Fibroblast of lung (primary cell): ENCODE data around the gene IGSF9. TPM values are rescaled to one million over a fixed set of nuclear protein-coding genes. Genes with fewer than 3 reads are reported as not detected.
A peak's percentile ranks its signal among the peaks of the same experiment; 100 is the strongest.

Experiments used
- DNase-seq, 2 donors: peaks; one replicate each; pipeline versions ENCODE4 v3.0.0 to v3.0.0-alpha.2; 2010; ENCODE audit warnings: low read depth in 2 of 2
- H2AFZ ChIP-seq: 2 replicates; pipeline ENCODE4 v1.5.1; 2012; ENCODE audit warnings: low read length, control low read depth, inconsistent platforms
- H3K27ac ChIP-seq: 2 replicates; pipeline ENCODE4 v1.5.1; 2011; ENCODE audit warnings: low read length, control low read depth; ENCODE audit not compliant: insufficient read depth
- H3K27me3 ChIP-seq: 2 replicates; pipeline ENCODE4 v1.5.1; 2011; ENCODE audit warnings: mild to moderate bottlenecking, low read length; ENCODE audit not compliant: control insufficient read depth, insufficient read depth
- H3K36me3 ChIP-seq: 2 replicates; pipeline ENCODE4 v1.5.1; 2011; ENCODE audit warnings: low read length; ENCODE audit not compliant: control insufficient read depth, insufficient read depth
- H3K4me1 ChIP-seq: 2 replicates; pipeline ENCODE4 v1.5.1; 2011; ENCODE audit warnings: low read length; ENCODE audit not compliant: control insufficient read depth, insufficient read depth; ENCODE audit errors: extremely low read depth
- H3K4me2 ChIP-seq: 2 replicates; pipeline ENCODE4 v1.5.1; 2011; ENCODE audit warnings: low read length, control low read depth; ENCODE audit not compliant: insufficient read depth; ENCODE audit errors: extremely low read depth
- H3K4me3 ChIP-seq, 4 experiments: fragments of 200-600 bp in 1 of 4; sonication (generic) in 1 of 4; replicated peaks in 1 of 4; 2 replicates each; pipeline ENCODE4 v1.5.1; 2011 to 2016; ENCODE audit warnings: low read length in 4 of 4, low read depth in 3 of 4, mild to moderate bottlenecking in 3 of 4, control low read depth in 2 of 4, inconsistent platforms in 1 of 4, mixed read lengths in 1 of 4; ENCODE audit not compliant: insufficient read depth in 1 of 4; ENCODE audit errors: control extremely low read depth in 1 of 4
- H3K79me2 ChIP-seq: 2 replicates; pipeline ENCODE4 v1.5.1; 2012; ENCODE audit warnings: mild to moderate bottlenecking, low read length, inconsistent platforms; ENCODE audit not compliant: control insufficient read depth, insufficient read depth
- H3K9ac ChIP-seq: 2 replicates; pipeline ENCODE4 v1.5.1; 2011; ENCODE audit warnings: mild to moderate bottlenecking, low read length, control low read depth; ENCODE audit not compliant: insufficient read depth
- H3K9me3 ChIP-seq: 2 replicates; pipeline ENCODE4 v1.5.1; 2012; ENCODE audit warnings: low read depth, low read length; ENCODE audit not compliant: control insufficient read depth, insufficient read depth
- H4K20me1 ChIP-seq: 2 replicates; pipeline ENCODE4 v1.5.1; 2011; ENCODE audit warnings: low read length; ENCODE audit not compliant: control insufficient read depth, insufficient read depth; ENCODE audit errors: extremely low read depth
- EZH2 ChIP-seq: IDR thresholded peaks from 2 replicates; pipeline ENCODE4 v1.5.1; 2012; ENCODE audit warnings: low read length, control low read depth, mild to moderate bottlenecking; ENCODE audit errors: missing control alignments
- polyA plus RNA-seq, 2 donors: library from polyadenylated mRNA; depleted of rRNA in 1 of 2; stranded (reverse) in 1 of 2; unstranded in 1 of 2; fragments of >200 nt; gene quantifications; 2 replicates each; pipeline ENCODE4 v1.2.1, GENCODE V29; 2011 to 2012; ENCODE audit warnings: missing spikeins in 1 of 2
- total RNA-seq: library from RNA; depleted of rRNA; stranded (reverse); fragments of >200 nt; gene quantifications from 2 replicates; pipeline ENCODE4 v1.2.1, GENCODE V29; 2014
- TF ChIP-seq, protein P1 (sequence below), 2 donors: IDR thresholded peaks in 1 of 2; conservative IDR thresholded peaks in 1 of 2; 1 replicate in 1 of 2; 2 replicates in 1 of 2; pipeline ENCODE4 v1.5.1; 2011 to 2012; ENCODE audit warnings: low read length in 2 of 2, control low read depth in 1 of 2, inconsistent platforms in 1 of 2, low read depth in 1 of 2, mild to moderate bottlenecking in 1 of 2

Gene IGSF9
- total and polyA plus RNA-seq, 2 donors (not counting 1 experiment from before 2014, with no cell fraction given) = under 0.01 TPM; not detected in 1

DNA sequence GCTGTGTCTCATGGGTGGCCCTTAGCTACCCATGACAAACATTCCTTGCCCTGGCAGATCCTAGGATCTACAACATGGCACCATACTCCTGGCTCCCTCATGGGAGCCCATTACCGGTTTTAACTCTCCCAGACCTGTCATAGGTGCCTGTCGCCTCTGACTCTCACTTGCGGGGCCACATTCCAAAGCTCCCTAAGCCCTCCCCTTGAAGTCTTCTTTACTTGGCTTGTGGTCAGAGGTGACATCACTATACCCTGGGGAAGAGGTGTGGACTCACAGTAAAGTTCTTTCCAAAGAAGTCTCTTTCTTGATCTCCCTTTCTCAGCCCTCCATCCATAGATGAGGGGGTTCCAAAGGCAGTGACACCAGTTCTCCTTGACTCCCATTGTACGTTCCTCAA, 14.0 kb upstream of the IGSF9 start:
- no peaks in the 10 kb centered on the region for H4K20me1 ChIP-seq
- H3K27ac ChIP-seq = no peak overlapping the region
- H2AFZ ChIP-seq = no peak overlapping the region
- no peaks in the 10 kb centered on the region for H3K36me3 ChIP-seq
- H3K27me3 ChIP-seq = no peaks in the 10 kb centered on the region
- no peaks in the 10 kb centered on the region for H3K9me3 ChIP-seq
- H3K4me1 ChIP-seq = no peaks in the 10 kb centered on the region
- TF ChIP-seq, protein P1, sequence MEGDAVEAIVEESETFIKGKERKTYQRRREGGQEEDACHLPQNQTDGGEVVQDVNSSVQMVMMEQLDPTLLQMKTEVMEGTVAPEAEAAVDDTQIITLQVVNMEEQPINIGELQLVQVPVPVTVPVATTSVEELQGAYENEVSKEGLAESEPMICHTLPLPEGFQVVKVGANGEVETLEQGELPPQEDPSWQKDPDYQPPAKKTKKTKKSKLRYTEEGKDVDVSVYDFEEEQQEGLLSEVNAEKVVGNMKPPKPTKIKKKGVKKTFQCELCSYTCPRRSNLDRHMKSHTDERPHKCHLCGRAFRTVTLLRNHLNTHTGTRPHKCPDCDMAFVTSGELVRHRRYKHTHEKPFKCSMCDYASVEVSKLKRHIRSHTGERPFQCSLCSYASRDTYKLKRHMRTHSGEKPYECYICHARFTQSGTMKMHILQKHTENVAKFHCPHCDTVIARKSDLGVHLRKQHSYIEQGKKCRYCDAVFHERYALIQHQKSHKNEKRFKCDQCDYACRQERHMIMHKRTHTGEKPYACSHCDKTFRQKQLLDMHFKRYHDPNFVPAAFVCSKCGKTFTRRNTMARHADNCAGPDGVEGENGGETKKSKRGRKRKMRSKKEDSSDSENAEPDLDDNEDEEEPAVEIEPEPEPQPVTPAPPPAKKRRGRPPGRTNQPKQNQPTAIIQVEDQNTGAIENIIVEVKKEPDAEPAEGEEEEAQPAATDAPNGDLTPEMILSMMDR (conservative IDR thresholded peaks at IDR 0.05 in 1 of 2, IDR thresholded peaks at IDR 0.05 in 1 of 2; ENCODE audit: low read depth in 1 of 2, low read length in 2 of 2) = no peak
- no peak for TF ChIP-seq EZH2
- H3K79me2 ChIP-seq = no peaks in the 10 kb centered on the region
- H3K9ac ChIP-seq = no peak overlapping the region
- peak in 1 of 2 donors; percentile 11 for DNase-seq
- H3K4me2 ChIP-seq = no peak overlapping the region
- no peak overlapping the region for H3K4me3 ChIP-seq

DNA sequence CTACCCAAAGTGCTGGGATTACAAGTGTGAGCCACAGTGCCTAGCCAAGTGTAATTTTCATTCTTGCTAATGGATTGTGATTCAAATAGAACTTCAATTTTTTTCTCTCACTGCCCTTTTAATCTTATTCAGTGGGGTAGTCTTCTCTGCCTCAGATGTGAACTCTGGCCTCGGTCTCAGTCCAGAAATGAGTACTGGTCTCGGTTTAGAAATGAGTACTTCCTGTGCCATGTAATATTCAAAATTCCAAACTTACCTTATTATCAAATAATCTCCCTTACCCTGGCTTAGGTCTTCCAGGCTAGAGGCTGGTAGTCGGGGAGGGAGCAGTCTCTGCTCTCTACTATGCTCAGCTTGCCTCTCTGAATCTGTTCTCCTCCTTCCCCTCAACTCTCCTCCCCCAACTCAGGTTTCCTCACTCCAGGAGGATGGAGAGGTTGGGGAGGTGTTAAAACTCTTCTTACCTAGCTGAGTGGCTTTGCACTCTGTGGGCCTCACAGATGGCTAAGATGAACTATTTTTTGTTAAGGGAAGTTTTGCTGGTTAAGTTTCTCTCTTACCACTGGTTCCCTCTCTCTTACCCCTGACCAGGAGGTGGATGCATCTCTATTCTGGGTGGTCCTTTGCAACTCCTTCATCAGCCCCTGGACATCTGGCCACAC, 13.4 kb upstream of the IGSF9 start:
- DNase-seq = no peak
- Histone ChIP-seq H3K4me1 (no peaks in the 10 kb centered on the region), H3K79me2 (no peaks in the 10 kb centered on the region), H3K9ac (no peak overlapping the region), H3K4me2 (no peak overlapping the region), H3K4me3 (no peak overlapping the region), H3K27me3 (no peaks in the 10 kb centered on the region), H2AFZ (no peak overlapping the region), H3K36me3 (no peaks in the 10 kb centered on the region), H4K20me1 (no peaks in the 10 kb centered on the region), H3K9me3 (no peaks in the 10 kb centered on the region), H3K27ac (no peak overlapping the region)
- TF ChIP-seq, protein P1 (conservative IDR thresholded peaks at IDR 0.05 in 1 of 2, IDR thresholded peaks at IDR 0.05 in 1 of 2; ENCODE audit: low read depth in 1 of 2, low read length in 2 of 2) = no peak

DNA sequence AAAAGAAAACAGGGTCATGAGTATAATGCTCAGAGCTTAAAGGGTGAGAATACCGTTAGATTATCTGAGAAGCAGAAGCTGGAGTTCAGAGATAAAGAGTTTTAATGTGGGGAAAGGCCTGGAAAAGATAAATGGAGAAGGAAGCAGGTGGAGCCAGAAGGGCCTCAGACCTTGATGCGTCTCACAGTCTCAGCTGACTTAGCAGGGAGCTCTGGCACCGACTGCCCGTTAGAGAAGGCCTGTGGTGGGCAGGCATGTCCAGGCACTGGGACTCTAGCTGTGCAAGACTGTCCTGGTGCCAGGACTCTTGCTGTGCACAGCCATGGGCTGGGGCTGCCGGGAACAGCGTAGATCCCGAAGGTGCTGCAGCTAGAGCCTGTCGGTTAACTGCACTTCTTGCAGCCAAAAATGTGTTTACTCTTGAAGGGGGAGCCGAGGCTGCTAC, 12.4 kb upstream of the IGSF9 start:
- no peak overlapping the region for H2AFZ ChIP-seq
- no peaks in the 10 kb centered on the region for H3K4me1 ChIP-seq
- no peak overlapping the region for H3K4me3 ChIP-seq

More for the DNA sequence above, 12.4 kb upstream of the IGSF9 start:
- H3K27ac ChIP-seq = no peak overlapping the region
- no peak for DNase-seq
- H3K9ac ChIP-seq = no peak overlapping the region
- no peaks in the 10 kb centered on the region for H3K36me3 ChIP-seq
- no peak overlapping the region for H3K4me2 ChIP-seq
- no peaks in the 10 kb centered on the region for H3K9me3 ChIP-seq
- H3K79me2 ChIP-seq = no peaks in the 10 kb centered on the region
- H4K20me1 ChIP-seq = no peaks in the 10 kb centered on the region
- TF ChIP-seq, protein P1 (conservative IDR thresholded peaks at IDR 0.05 in 1 of 2, IDR thresholded peaks at IDR 0.05 in 1 of 2; ENCODE audit: low read depth in 1 of 2, low read length in 2 of 2) = no peak
- TF ChIP-seq EZH2 = no peak
- H3K27me3 ChIP-seq = no peaks in the 10 kb centered on the region
